Activated T-cell treated with anti-CD3 and anti-CD28 coated beads, Interleukin-2, amount 50 U/mL, for 4 hours (primary cell): ENCODE measurements around the gene PRKCE. TPM values are rescaled to one million over a fixed set of nuclear protein-coding genes. Genes with fewer than 3 reads are reported as not detected.

ENCODE experiments used
- ATAC-seq, 2 donors: fragments of 200-7000 bp; cut with Tn5 transposase; one replicate each; pipeline ENCODE4 v1.10.0; 2021
- DNase-seq: peaks from one replicate; pipeline ENCODE4 v3.0.0-alpha.2; 2020
- H3K27me3 Mint-ChIP-seq: one replicate; pipeline ENCODE4 v1.8.0; 2021; ENCODE audit warnings: low read depth, mixed read lengths
- H3K36me3 Mint-ChIP-seq: one replicate; pipeline ENCODE4 v1.8.0; 2022; ENCODE audit warnings: mixed read lengths; ENCODE audit not compliant: insufficient read depth
- H3K4me1 Mint-ChIP-seq: one replicate; pipeline ENCODE4 v1.8.0; 2021; ENCODE audit warnings: low read depth, mixed read lengths
- H3K4me3 Mint-ChIP-seq: one replicate; pipeline ENCODE4 v1.8.0; 2021; ENCODE audit warnings: mild to moderate bottlenecking, moderate library complexity, mixed read lengths
- H3K9me3 Mint-ChIP-seq: one replicate; pipeline ENCODE4 v1.8.0; 2021; ENCODE audit warnings: mixed read lengths
- total RNA-seq, 3 donors: library from RNA; stranded (reverse); gene quantifications; one replicate each; pipeline ENCODE4 v1.2.1, GENCODE V29; 2021

The PRKCE gene
- total RNA-seq, 3 donors from 2014 or later = 9.1 to 9.5 (median 9.2) TPM

DNA sequence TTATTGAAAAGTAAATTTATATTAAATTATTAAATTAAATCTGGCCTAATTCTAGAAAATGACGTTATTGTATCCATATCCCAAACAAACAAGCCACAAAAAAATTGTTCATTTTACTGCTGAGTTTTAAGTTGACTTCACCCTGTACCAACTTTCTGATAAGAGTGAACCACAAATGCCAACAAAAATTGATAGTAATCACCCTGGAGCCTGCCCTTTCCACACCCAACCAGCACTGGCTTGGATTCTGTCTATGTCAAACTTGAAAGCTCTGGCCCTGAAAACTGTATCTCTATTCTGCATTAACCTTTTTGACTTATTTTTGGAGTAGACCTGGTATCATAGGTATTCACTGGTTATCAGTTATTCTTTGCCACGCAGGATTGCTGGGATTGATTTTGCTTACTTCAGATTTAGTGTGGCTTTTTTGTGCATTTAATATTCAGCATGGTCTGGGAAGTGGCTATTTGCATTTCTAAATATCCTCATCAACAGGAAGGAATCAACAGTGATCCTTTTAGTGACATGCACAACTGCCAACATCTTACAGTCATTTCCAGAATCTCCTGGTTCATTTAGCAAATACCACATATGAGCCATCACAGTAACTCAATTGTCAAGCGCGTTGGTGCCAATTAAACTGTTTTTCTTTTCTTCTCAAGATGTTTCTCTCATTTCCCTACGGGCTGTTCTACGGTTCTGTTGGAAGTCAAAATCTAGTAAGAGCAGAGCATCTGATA is 29.0 kb upstream of the PRKCE start:
- no peaks in the 10 kb centered on the region for H3K36me3 Mint-ChIP-seq
- H3K9me3 Mint-ChIP-seq = no peaks in the 10 kb centered on the region
- no peak overlapping the region for H3K4me3 Mint-ChIP-seq
- no peaks in the 10 kb centered on the region for H3K4me1 Mint-ChIP-seq
- ATAC-seq = no peak
- H3K27me3 Mint-ChIP-seq = peaks cover 12% of the 10 kb centered on the region
- no peak for DNase-seq

GRCh38 chr2:45623098-45623497 is 28.4 kb upstream of the PRKCE start:
- DNase-seq (no peak), ATAC-seq (no peak)
- Mint-ChIP-seq H3K36me3 (no peaks in the 10 kb centered on the region), H3K9me3 (no peaks in the 10 kb centered on the region), H3K4me1 (no peaks in the 10 kb centered on the region), H3K27me3 (peaks cover 11% of the 10 kb centered on the region), H3K4me3 (no peak overlapping the region)

DNA sequence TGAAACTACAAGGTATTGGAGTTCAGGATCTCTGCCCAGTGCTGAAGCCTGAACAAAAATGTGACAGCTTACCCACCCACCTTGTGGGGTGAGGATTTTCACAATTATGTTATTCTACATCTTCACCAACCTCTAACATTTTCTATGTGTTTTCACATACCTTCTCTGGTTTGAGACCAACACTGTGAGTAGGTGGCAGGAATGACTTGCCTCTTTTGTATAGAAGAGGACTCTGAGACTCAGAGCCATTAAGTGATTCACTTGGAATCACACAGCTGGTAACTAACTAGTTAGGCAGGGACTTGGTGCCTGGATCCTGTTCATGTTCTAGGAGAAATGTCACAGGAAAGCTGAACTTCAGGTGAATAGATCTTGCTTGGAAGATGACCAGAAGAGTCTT is 25.7 kb upstream of the PRKCE start:
- Mint-ChIP-seq H3K27me3 (peaks cover 16% of the 10 kb centered on the region), H3K36me3 (no peaks in the 10 kb centered on the region), H3K4me1 (no peaks in the 10 kb centered on the region), H3K9me3 (no peaks in the 10 kb centered on the region), H3K4me3 (no peak overlapping the region)
- DNase-seq (no peak), ATAC-seq (no peak)

DNA sequence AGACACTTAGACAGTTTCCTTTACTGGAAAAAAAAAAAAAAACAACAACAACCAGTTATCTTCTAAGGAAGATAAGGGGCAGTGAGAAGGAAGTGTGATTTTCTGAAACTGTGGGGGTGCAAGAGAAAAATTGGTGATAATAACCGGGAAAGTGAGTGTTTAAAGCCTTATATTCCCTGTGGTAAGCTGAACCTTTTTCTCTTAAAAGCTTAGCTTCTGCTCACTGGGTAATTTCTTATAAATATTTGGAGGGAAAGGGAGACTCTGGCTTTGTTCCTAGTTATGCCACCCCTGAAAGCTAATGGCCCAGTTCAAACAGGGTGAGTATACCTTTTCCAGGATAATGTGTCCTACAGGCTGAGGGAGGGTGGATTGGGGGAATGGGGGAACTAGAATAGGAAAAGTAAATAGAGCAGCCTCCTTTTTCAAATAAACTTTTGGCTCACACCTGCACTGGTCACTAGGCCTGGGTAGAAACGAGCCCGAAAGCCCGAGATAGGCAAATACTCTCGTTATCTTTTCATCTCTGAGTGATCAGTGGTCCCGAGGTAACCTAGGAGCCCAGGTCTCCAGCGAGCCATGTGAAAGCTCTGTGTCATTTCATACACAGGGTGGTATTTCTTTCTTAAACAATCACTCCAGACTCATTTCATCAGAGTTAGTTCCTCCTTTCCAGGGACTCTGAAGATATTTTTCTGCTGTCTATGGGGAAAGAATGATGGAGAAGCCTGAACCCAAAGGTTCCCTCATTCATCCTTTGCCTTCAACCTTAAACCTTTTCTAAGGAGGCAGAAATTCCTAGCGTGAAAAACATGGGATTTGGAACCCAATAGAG is 24.9 kb upstream of the PRKCE start:
- Mint-ChIP-seq H3K4me1 (no peaks in the 10 kb centered on the region), H3K27me3 (peaks cover 17% of the 10 kb centered on the region), H3K36me3 (no peaks in the 10 kb centered on the region), H3K9me3 (no peaks in the 10 kb centered on the region), H3K4me3 (no peak overlapping the region)
- ATAC-seq = no peak
- no peak for DNase-seq

GRCh38 chr2:45627911-45628310 is 23.6 kb upstream of the PRKCE start:
- no peak overlapping the region for H3K4me3 Mint-ChIP-seq
- ATAC-seq (no peak), DNase-seq (no peak)
- no peaks in the 10 kb centered on the region for H3K9me3 Mint-ChIP-seq
- no peaks in the 10 kb centered on the region for H3K4me1 Mint-ChIP-seq
- no peaks in the 10 kb centered on the region for H3K36me3 Mint-ChIP-seq
- peaks cover 27% of the 10 kb centered on the region for H3K27me3 Mint-ChIP-seq

DNA sequence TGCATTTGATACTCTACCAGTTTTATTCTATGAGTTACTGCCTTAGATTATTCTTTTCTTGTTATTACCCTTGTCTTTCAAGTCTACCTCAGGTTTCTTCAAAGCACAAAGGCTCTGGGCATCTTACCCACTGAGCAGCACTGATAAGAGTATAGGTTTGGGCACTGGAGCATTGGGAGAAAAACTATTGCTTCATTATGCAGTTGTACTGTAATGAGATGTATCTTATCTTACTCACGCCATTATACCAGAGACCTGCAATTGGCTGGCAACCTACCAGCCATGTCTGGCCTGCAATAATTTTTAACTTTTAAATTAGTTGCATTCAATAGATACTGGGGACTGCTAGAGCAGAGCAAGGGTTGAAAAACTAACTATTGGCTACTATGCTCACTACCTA is 21.5 kb upstream of the PRKCE start:
- H3K27me3 Mint-ChIP-seq = peaks cover 29% of the 10 kb centered on the region
- no peaks in the 10 kb centered on the region for H3K4me1 Mint-ChIP-seq
- no peak overlapping the region for H3K4me3 Mint-ChIP-seq
- H3K36me3 Mint-ChIP-seq = no peaks in the 10 kb centered on the region
- no peak for DNase-seq
- no peak for ATAC-seq
- H3K9me3 Mint-ChIP-seq = no peaks in the 10 kb centered on the region

- ATAC-seq (no peak), DNase-seq (no peak)
- no peaks in the 10 kb centered on the region for H3K9me3 Mint-ChIP-seq
- H3K4me1 Mint-ChIP-seq = no peaks in the 10 kb centered on the region
- H3K36me3 Mint-ChIP-seq = no peaks in the 10 kb centered on the region
- peaks cover 35% of the 10 kb centered on the region for H3K27me3 Mint-ChIP-seq
- H3K4me3 Mint-ChIP-seq = no peak overlapping the region
These were observed 20.2 kb upstream of the PRKCE start for GRCh38 chr2:45631319-45631718.

DNA sequence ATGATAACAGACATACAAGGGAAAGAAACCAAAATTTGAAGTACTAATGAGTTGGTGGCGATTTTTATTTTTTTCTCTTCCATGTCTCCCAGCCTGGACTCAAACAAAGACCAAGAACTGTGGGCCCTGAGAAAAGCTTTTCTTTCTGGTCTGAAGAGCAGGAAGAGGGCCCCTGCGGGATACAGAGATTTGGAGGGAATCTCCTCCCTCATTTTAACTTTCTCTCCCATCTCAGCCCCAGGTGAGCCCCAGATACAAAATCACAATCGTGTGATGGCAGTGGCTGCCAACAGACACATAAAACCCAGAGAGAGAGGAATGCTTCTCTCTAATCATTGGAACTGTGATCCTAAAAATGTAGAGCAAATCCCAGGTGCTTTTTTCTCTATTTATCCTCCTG is 19.5 kb upstream of the PRKCE start:
- H3K36me3 Mint-ChIP-seq = no peaks in the 10 kb centered on the region
- ATAC-seq = no peak
- H3K27me3 Mint-ChIP-seq = peaks cover 36% of the 10 kb centered on the region
- no peak for DNase-seq
- H3K9me3 Mint-ChIP-seq = no peaks in the 10 kb centered on the region
- no peak overlapping the region for H3K4me3 Mint-ChIP-seq
- no peaks in the 10 kb centered on the region for H3K4me1 Mint-ChIP-seq

GRCh38 chr2:45634223-45634622 is 17.3 kb upstream of the PRKCE start:
- Mint-ChIP-seq H3K27me3 (peaks cover 47% of the 10 kb centered on the region), H3K36me3 (no peaks in the 10 kb centered on the region), H3K4me1 (no peaks in the 10 kb centered on the region), H3K9me3 (no peaks in the 10 kb centered on the region), H3K4me3 (no peak overlapping the region)
- ATAC-seq (no peak), DNase-seq (no peak)

DNA sequence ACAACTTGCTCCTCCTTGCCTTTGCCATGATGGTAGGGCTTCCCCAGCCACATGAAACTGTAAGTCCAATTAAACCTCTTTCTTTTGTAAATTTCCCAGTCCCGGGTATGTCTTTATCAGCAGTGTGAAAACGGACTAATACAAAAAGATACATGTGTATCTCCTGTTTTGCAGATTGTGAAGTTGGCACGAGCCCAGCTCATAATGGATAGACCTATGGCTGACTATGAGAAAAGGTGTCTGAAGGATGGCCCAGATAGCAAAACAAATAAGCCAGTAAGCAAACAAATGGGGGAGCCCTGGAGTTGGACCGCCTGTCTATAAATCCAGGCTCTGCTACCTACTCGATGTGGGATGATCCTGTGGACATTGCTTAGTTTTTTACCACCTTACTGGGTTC is 15.5 kb upstream of the PRKCE start:
- no peak for ATAC-seq
- Mint-ChIP-seq H3K9me3 (no peaks in the 10 kb centered on the region), H3K36me3 (no peaks in the 10 kb centered on the region), H3K4me3 (no peak overlapping the region), H3K4me1 (no peaks in the 10 kb centered on the region), H3K27me3 (peaks cover 47% of the 10 kb centered on the region)
- DNase-seq = no peak

DNA sequence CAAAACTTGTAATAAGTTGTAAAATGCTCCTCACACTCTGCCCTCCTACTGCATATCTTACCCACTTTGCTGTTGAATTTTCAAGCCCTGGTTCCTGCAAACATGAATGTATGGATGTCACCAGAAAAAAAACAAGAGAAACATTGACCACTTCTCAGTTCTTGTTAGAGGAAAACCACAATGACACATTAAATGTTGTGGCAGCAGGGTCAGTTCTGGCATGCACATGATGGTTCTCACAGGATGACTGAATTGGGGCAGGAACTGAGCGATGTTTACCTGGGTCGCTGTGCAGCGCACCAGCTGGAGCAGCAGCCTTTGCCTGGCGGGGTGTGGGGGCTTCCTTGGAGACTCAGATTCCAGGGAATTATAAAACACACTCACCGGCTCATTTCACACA is 14.0 kb upstream of the PRKCE start:
- H3K4me1 Mint-ChIP-seq = no peaks in the 10 kb centered on the region
- no peak overlapping the region for H3K4me3 Mint-ChIP-seq
- DNase-seq = no peak
- H3K36me3 Mint-ChIP-seq = no peaks in the 10 kb centered on the region
- no peaks in the 10 kb centered on the region for H3K9me3 Mint-ChIP-seq
- peaks cover 43% of the 10 kb centered on the region for H3K27me3 Mint-ChIP-seq
- no peak for ATAC-seq

GRCh38 chr2:45640576-45640975 is 10.9 kb upstream of the PRKCE start:
- Mint-ChIP-seq H3K36me3 (no peaks in the 10 kb centered on the region), H3K27me3 (peaks cover 45% of the 10 kb centered on the region), H3K4me1 (peaks cover 1% of the 10 kb centered on the region), H3K9me3 (no peaks in the 10 kb centered on the region), H3K4me3 (no peak overlapping the region)
- DNase-seq (no peak), ATAC-seq (no peak)

DNA sequence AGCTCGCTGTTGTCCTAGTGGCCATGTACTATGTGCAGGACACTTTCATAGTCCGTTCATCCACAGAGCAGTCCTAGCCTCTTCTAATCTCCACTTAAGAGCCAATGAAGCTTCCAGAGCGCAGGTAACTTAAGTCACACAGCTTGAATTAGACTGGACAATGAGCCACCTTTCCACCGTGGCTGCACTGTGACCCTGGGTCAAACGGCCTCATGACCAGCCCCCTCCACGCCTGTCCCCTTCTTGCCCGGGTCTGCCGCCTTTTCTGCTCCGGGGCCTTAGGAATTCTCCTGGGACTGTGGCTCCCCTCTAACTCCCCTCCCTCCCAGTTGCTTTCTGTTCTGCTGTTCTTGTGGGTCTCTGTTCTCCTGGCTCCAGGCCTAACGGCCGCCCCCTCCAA is 8.4 kb upstream of the PRKCE start:
- ATAC-seq (peak; percentile 7 to 13), DNase-seq (no peak)
- H3K36me3 Mint-ChIP-seq = no peaks in the 10 kb centered on the region
- no peaks in the 10 kb centered on the region for H3K9me3 Mint-ChIP-seq
- peaks cover 30% of the 10 kb centered on the region for H3K27me3 Mint-ChIP-seq
- H3K4me1 Mint-ChIP-seq = peaks cover 1% of the 10 kb centered on the region
- peak overlapping the region; percentile 76 for H3K4me3 Mint-ChIP-seq

GRCh38 chr2:45643543-45644542 is 7.6 kb upstream of the PRKCE start:
- ATAC-seq = peak; percentile 99
- peak; percentile 74 for DNase-seq
- Mint-ChIP-seq H3K36me3 (no peaks in the 10 kb centered on the region), H3K9me3 (no peaks in the 10 kb centered on the region), H3K4me1 (peaks cover 1% of the 10 kb centered on the region), H3K4me3 (peak overlapping the region; percentile 76), H3K27me3 (peaks cover 26% of the 10 kb centered on the region)
